K562 (cell line): ENCODE data around the gene FARP2. TPM values are rescaled to one million over a fixed set of nuclear protein-coding genes. Genes with fewer than 3 reads are reported as not detected.

Experiments used
- CBX2 ChIP-seq: fragments of 200-600 bp; sonication (generic); IDR thresholded peaks from one replicate; pipeline ENCODE4 v1.6.1; 2012; ENCODE audit warnings: mild to moderate bottlenecking, low read length, inconsistent platforms; ENCODE audit not compliant: insufficient read depth, poor library complexity, severe bottlenecking
- CBX3 ChIP-seq, 2 experiments: IDR thresholded peaks; 1 replicate in 1 of 2; 2 replicates in 1 of 2; pipeline ENCODE4 v1.6.1; 2012; ENCODE audit warnings: inconsistent platforms in 2 of 2, low read length in 2 of 2, borderline replicate concordance in 1 of 2, control low read depth in 1 of 2
- CBX5 ChIP-seq: IDR thresholded peaks from 2 replicates; pipeline ENCODE4 v1.6.1; 2014; ENCODE audit warnings: low read depth, borderline replicate concordance
- CREM ChIP-seq: IDR thresholded peaks from 2 replicates; pipeline ENCODE4 v1.6.1; 2014; ENCODE audit warnings: antibody characterized with exemption, low read depth
- FOXA3 ChIP-seq, 2 experiments: fragments of 450-650 bp in 1 of 2; sonication (generic) in 1 of 2; formaldehyde crosslinking; IDR thresholded peaks in 1 of 2; conservative IDR thresholded peaks in 1 of 2; 2 replicates each; pipeline versions ENCODE4 v1.4.0 to v1.8.0; 2020 to 2022; ENCODE audit warnings: mild to moderate bottlenecking in 2 of 2, missing genetic modification reagents in 1 of 2
- MEF2A ChIP-seq: IDR thresholded peaks from 2 replicates; pipeline ENCODE4 v1.6.1; 2011; ENCODE audit warnings: low read depth, mild to moderate bottlenecking, low read length, moderate library complexity; ENCODE audit not compliant: control insufficient read depth
- NFIC ChIP-seq: fragments of 450-650 bp; IDR thresholded peaks from 2 replicates; pipeline ENCODE4 v1.6.1; 2017; ENCODE audit warnings: mild to moderate bottlenecking, inconsistent platforms
- RCOR1 ChIP-seq, 2 experiments: IDR thresholded peaks; 2 replicates each; pipeline ENCODE4 v1.6.1; 2012; ENCODE audit warnings: low read depth in 2 of 2, low read length in 2 of 2, borderline replicate concordance in 1 of 2, improper control_type of control experiment in 1 of 2
- SRSF7 ChIP-seq: fragments of 200-400 bp; formaldehyde crosslinking; optimal IDR thresholded peaks from 2 replicates; pipeline ENCODE3; 2017; ENCODE audit warnings: mild to moderate bottlenecking, low read depth, low read length
- WHSC1 ChIP-seq: IDR thresholded peaks from one replicate; pipeline ENCODE4 v1.6.1; 2012; ENCODE audit warnings: low read length, control low read depth, inconsistent platforms
- ZNF274 ChIP-seq: IDR thresholded peaks from 2 replicates; pipeline ENCODE4 v1.6.1; 2011; ENCODE audit warnings: low read depth, mild to moderate bottlenecking, low read length, moderate library complexity, borderline replicate concordance
- polyA plus RNA-seq, 8 experiments: library from polyadenylated mRNA; depleted of rRNA in 4 of 8; stranded (reverse) in 5 of 8; unstranded in 3 of 8; fragments of >200 nt; fragmentation: Nextera tagmentation in 2 of 8; fragmentation: Illumina TruSeq in 1 of 8; extraction: Ambion mirVana in 2 of 8; extraction: Trizol in 1 of 8; gene quantifications; 2 replicates each; pipeline versions ENCODE4 v1.2.1 to v1.2.3, GENCODE V29; 2011 to 2014; ENCODE audit warnings: inconsistent platforms in 1 of 8, missing spikeins in 1 of 8
- total RNA-seq, 7 experiments: library from RNA; depleted of rRNA in 6 of 7; stranded (reverse); fragments of >200 nt in 6 of 7; fragmentation: Illumina TruSeq in 2 of 7; extraction: Trizol in 2 of 7; gene quantifications; 2 replicates each; pipeline versions ENCODE4 v1.2.1 to v1.2.3, GENCODE V29; 2011 to 2021; ENCODE audit warnings: low replicate concordance in 1 of 7
- TF ChIP-seq, protein P1 (sequence below): fragments of 450-650 bp; formaldehyde crosslinking; IDR thresholded peaks from 2 replicates; pipeline ENCODE4 v1.4.0; 2020; ENCODE audit warnings: mild to moderate bottlenecking
- TF ChIP-seq, protein P2 (sequence below), 2 experiments: fragments of 250-450 bp in 1 of 2; fragments of 450-650 bp in 1 of 2; sonication (Bioruptor Pico) in 1 of 2; IDR thresholded peaks; 2 replicates each; pipeline versions ENCODE4 v1.6.1 to v1.8.0; 2016 to 2021; ENCODE audit warnings: mild to moderate bottlenecking in 2 of 2, moderate library complexity in 2 of 2, missing compliant biosample characterization in 1 of 2, missing genetic modification characterization in 1 of 2
- TF ChIP-seq, protein P3 (sequence below): IDR thresholded peaks from 3 replicates; pipeline ENCODE4 v1.6.1; 2011; ENCODE audit warnings: borderline replicate concordance, mild to moderate bottlenecking, moderate library complexity; ENCODE audit not compliant: insufficient read length; ENCODE audit errors: extremely low read depth
- TF ChIP-seq, protein P4 (sequence below): fragments of 250-450 bp; sonication (Bioruptor Pico); IDR thresholded peaks from 2 replicates; pipeline ENCODE4 v1.5.0; 2021; ENCODE audit warnings: mild to moderate bottlenecking, borderline replicate concordance

Gene FARP2
- total and polyA plus RNA-seq, 9 of the 15 experiments (the other 6 are each of a cell fraction or from before 2014, with no cell fraction given) = 4.1 to 38.1 (median 21.1) TPM

DNA sequence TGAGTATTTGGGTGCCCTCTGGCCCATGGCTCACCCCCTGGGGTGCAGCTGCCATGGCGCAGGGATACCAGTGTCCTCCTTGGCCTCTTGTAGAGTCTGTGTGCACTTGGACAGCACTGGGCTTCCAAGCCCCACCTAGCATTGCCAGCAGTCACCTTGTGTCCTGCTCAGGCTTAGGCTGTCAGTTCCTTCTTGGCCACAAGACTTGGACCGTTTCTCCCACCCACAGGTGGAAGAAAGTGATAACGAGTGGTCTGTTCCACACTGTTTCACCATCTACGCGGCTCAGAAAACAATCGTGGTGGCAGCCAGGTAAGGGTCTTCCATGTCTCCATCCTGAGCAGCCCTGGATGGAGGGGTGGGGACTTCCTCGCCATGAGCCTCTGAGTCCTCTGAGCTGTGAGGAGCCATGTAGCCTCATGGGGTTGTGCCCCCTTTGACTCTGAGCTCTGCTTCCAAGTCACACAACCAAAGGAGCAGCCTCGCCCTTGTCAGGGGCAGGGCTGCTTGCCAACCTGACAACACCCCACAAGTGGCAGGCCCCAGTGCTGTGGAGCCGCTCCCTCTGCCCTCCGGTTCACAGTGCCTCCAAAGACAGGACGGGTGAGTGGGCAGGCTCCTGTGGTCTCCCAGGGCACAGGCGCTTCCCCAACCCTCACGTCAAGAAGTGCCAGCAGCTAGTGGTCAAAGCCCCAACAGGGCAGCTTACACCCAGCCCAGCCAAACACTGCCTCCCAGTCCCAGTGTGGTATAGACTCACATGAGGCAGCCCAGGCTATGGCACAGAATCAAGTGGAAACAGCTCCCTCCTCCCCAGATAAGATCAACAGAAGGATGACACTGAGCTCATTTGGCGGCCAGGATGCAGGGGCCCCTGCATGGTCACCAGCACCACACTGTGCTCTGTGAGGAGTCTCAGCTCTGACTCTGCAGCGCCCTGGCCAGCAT, 133.9 kb downstream of the FARP2 start (continued):
- peak in 1 of 2 experiments; percentile 71; a peak in 1 of 4 replicates for TF ChIP-seq RCOR1 (IDR thresholded peaks at IDR 0.05; ENCODE audit: borderline replicate concordance in 1 of 2, low read depth in 2 of 2, low read length in 2 of 2)
- TF ChIP-seq, protein P1, sequence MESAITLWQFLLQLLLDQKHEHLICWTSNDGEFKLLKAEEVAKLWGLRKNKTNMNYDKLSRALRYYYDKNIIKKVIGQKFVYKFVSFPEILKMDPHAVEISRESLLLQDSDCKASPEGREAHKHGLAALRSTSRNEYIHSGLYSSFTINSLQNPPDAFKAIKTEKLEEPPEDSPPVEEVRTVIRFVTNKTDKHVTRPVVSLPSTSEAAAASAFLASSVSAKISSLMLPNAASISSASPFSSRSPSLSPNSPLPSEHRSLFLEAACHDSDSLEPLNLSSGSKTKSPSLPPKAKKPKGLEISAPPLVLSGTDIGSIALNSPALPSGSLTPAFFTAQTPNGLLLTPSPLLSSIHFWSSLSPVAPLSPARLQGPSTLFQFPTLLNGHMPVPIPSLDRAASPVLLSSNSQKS (CRISPR knock-in tag) = no peak
- TF ChIP-seq CBX5 = no peak
- no peak for TF ChIP-seq CBX2
- TF ChIP-seq CBX3 (IDR thresholded peaks at IDR 0.05; ENCODE audit: borderline replicate concordance in 1 of 2, low read length in 2 of 2) = no peak
- no peak for TF ChIP-seq CREM
- TF ChIP-seq NFIC = 0 out of 2 replicates have a peak, but pooled peaks have one; percentile 5
- TF ChIP-seq, protein P2, sequence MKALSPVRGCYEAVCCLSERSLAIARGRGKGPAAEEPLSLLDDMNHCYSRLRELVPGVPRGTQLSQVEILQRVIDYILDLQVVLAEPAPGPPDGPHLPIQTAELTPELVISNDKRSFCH (CRISPR knock-in tag; IDR thresholded peaks at IDR 0.05) = no peak
- TF ChIP-seq, protein P2 (tag; IDR thresholded peaks at IDR 0.05) = 0 out of 2 replicates have a peak, but pooled peaks have one; percentile 52
- no peak for TF ChIP-seq WHSC1
- TF ChIP-seq, protein P3, sequence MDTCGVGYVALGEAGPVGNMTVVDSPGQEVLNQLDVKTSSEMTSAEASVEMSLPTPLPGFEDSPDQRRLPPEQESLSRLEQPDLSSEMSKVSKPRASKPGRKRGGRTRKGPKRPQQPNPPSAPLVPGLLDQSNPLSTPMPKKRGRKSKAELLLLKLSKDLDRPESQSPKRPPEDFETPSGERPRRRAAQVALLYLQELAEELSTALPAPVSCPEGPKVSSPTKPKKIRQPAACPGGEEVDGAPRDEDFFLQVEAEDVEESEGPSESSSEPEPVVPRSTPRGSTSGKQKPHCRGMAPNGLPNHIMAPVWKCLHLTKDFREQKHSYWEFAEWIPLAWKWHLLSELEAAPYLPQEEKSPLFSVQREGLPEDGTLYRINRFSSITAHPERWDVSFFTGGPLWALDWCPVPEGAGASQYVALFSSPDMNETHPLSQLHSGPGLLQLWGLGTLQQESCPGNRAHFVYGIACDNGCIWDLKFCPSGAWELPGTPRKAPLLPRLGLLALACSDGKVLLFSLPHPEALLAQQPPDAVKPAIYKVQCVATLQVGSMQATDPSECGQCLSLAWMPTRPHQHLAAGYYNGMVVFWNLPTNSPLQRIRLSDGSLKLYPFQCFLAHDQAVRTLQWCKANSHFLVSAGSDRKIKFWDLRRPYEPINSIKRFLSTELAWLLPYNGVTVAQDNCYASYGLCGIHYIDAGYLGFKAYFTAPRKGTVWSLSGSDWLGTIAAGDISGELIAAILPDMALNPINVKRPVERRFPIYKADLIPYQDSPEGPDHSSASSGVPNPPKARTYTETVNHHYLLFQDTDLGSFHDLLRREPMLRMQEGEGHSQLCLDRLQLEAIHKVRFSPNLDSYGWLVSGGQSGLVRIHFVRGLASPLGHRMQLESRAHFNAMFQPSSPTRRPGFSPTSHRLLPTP = no peak
- no peak for TF ChIP-seq FOXA3 (CRISPR knock-in tag; conservative IDR thresholded peaks at IDR 0.05 in 1 of 2, IDR thresholded peaks at IDR 0.05 in 1 of 2)
- TF ChIP-seq, protein P4, sequence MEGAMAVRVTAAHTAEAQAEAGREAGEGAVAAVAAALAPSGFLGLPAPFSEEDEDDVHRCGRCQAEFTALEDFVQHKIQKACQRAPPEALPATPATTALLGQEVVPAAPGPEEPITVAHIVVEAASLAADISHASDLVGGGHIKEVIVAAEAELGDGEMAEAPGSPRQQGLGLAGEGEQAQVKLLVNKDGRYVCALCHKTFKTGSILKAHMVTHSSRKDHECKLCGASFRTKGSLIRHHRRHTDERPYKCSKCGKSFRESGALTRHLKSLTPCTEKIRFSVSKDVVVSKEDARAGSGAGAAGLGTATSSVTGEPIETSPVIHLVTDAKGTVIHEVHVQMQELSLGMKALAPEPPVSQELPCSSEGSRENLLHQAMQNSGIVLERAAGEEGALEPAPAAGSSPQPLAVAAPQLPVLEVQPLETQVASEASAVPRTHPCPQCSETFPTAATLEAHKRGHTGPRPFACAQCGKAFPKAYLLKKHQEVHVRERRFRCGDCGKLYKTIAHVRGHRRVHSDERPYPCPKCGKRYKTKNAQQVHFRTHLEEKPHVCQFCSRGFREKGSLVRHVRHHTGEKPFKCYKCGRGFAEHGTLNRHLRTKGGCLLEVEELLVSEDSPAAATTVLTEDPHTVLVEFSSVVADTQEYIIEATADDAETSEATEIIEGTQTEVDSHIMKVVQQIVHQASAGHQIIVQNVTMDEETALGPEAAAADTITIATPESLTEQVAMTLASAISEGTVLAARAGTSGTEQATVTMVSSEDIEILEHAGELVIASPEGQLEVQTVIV (CRISPR knock-in tag) = no peak
- no peak for TF ChIP-seq ZNF274
- TF ChIP-seq SRSF7 = no peak
- no peak for TF ChIP-seq MEF2A
